Muscle layer of colon (tissue), 2 donors: ENCODE measurements around the gene HSP90B1.

Source experiments
- H3K27ac ChIP-seq: one replicate; pipeline ENCODE4 v1.7.0; 2013; ENCODE audit warnings: low read depth, mild to moderate bottlenecking, low read length, moderate library complexity
- H3K27me3 ChIP-seq, 2 donors: one replicate each; pipeline ENCODE4 v1.7.0; 2013; ENCODE audit warnings: low read length in 2 of 2, mild to moderate bottlenecking in 2 of 2; ENCODE audit not compliant: insufficient read depth in 2 of 2, control insufficient read depth in 1 of 2
- H3K36me3 ChIP-seq: one replicate; pipeline ENCODE4 v1.7.0; 2013; ENCODE audit warnings: mild to moderate bottlenecking, low read length; ENCODE audit not compliant: insufficient read depth
- H3K4me1 ChIP-seq: one replicate; pipeline ENCODE4 v1.7.0; 2013; ENCODE audit warnings: mild to moderate bottlenecking, low read length; ENCODE audit not compliant: insufficient read depth
- H3K4me3 ChIP-seq, 2 donors: one replicate each; pipeline ENCODE4 v1.7.0; 2013; ENCODE audit warnings: low read length in 2 of 2, low read depth in 1 of 2, mild to moderate bottlenecking in 1 of 2, moderate library complexity in 1 of 2
- H3K9ac ChIP-seq: one replicate; pipeline ENCODE4 v1.7.0; 2013; ENCODE audit warnings: low read length
- H3K9me3 ChIP-seq: one replicate; pipeline ENCODE4 v1.7.0; 2013; ENCODE audit warnings: mild to moderate bottlenecking, low read length
- donor health status: abdominal sarcoma.
- donor health status: Adenocarcinoma of cecum.

Gene HSP90B1

DNA sequence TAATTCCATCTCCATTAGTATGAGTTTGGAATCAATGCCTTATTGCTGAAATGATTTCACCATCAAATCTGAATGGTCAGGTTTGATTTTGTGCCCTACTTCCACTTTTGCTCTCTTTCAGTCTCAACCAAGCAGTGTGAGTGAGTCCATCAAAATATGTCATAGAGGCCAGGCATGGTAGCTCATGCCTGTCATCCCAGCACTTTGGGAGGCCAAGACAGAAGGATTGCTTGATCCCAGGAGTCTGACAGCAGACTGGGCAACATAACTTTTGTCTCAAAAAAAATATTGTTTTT is 22.0 kb upstream of the HSP90B1 start:
- Histone ChIP-seq H3K27ac (no peak overlapping the region), H3K36me3 (no peaks in the 10 kb centered on the region)

DNA sequence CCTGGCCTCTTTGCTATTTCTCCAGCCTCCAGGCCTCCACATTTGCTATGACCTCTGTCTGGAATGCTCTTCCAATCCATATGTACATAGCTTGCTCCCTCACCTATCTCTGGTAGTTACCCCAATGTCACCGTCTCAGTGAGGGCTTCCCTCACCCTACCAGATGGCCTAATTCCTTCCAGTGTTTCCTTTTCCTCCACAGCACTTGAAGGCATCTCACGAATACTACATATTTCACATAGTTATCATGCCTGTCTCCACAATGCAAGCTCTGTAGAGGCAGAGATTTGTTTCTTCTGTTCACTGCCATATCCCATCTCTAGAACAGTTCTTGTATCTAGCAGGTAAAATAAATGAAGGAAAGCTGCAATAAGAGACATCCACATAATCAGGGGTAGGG is 21.3 kb upstream of the HSP90B1 start:
- Histone ChIP-seq H3K27me3 (no peaks in the 10 kb centered on the region), H3K9me3 (no peaks in the 10 kb centered on the region), H3K36me3 (no peaks in the 10 kb centered on the region), H3K4me1 (no peaks in the 10 kb centered on the region), H3K27ac (no peak overlapping the region), H3K4me3 (no peak overlapping the region), H3K9ac (no peak overlapping the region)

More for the DNA sequence above, 22.0 kb upstream of the HSP90B1 start:
- Histone ChIP-seq H3K9ac (no peak overlapping the region), H3K9me3 (no peaks in the 10 kb centered on the region), H3K4me1 (no peaks in the 10 kb centered on the region), H3K4me3 (no peak overlapping the region), H3K27me3 (no peaks in the 10 kb centered on the region)

DNA sequence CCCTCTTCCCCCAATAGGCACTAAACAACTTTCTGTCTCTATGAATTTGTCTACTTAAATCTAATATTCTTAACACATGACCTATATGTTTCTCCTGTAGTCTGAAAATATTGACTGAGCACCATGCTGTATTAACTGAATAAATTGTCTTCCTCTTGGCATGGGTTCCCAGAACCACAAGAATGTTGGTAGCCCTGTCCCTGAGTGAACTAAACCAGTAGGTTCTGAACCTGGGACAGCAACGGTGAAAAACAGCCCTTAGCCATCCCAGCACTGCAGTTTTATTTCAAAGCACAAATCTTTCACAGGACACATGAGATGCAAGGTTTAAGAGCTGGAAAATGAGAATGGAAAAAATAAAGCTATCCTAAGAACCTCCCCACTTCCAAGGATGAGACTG is 20.4 kb upstream of the HSP90B1 start:
- no peaks in the 10 kb centered on the region for H3K36me3 ChIP-seq
- H3K27me3 ChIP-seq = no peaks in the 10 kb centered on the region
- no peaks in the 10 kb centered on the region for H3K4me1 ChIP-seq
- H3K9ac ChIP-seq = no peak overlapping the region
- no peak overlapping the region for H3K27ac ChIP-seq
- no peak overlapping the region for H3K4me3 ChIP-seq
- H3K9me3 ChIP-seq = no peaks in the 10 kb centered on the region

DNA sequence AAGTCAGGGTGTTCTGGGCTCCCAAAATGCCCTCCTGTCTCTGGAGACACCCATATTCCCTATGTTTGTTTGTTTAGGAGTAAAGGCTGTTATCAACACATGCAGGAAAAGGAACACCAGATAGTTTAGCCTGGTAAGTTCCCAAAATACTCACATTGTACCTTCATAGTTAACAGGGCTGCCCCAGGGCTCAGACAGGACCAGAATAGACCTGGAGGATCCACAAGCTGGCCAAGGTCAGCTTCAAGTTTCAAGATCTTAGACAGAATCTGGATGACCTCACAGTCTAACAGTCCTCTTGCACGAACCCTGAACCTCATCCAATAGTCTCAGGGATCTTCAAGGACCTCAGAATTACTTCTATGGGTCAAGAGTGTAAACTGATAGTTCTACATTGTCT is 18.1 kb upstream of the HSP90B1 start:
- Histone ChIP-seq H3K4me1 (no peaks in the 10 kb centered on the region), H3K27ac (no peak overlapping the region), H3K9me3 (no peaks in the 10 kb centered on the region)

DNA sequence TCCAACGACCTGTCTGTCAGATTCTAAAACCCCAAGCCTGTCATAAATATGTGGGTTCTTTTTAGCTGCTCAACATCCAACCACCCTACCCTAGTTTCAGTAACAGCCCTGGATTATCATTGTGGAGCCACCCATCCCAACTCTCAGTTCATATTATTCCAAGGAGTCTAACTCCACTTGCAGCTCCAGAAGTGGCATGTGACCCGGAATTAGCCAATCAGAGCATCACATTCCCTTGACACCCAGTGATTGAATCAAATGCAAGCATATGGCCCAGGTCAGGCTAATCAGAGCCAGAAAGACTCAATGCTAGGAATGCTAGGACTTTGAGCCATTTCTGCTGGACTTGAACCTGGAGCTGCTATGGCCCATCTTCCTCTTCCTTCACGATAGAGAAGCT is 17.1 kb upstream of the HSP90B1 start:
- Histone ChIP-seq H3K36me3 (no peaks in the 10 kb centered on the region), H3K9ac (no peak overlapping the region), H3K4me1 (no peaks in the 10 kb centered on the region), H3K27me3 (no peaks in the 10 kb centered on the region), H3K27ac (no peak overlapping the region), H3K9me3 (no peaks in the 10 kb centered on the region), H3K4me3 (no peak overlapping the region)

More for the DNA sequence above, 18.1 kb upstream of the HSP90B1 start:
- no peaks in the 10 kb centered on the region for H3K36me3 ChIP-seq
- H3K4me3 ChIP-seq = no peak overlapping the region
- H3K9ac ChIP-seq = no peak overlapping the region
- H3K27me3 ChIP-seq = no peaks in the 10 kb centered on the region

DNA sequence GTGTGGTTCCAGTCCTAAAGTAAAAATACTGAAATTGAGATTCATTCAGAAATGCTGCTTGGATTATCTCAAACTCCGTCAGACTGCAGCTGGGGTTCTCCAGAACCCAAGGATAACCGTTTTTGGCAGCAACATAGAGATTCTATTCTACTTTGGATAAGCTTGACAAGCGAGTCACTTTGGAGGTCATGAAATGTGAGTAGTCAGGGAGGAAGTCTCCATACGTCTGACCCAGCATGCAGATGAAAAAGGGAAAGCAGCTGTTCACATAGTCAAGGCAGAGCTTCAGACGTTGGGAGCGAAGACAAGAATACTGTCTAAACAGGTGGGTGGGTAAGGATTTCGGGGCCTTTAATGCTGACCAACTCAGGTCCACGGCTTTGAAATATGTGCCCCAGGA is 14.9 kb upstream of the HSP90B1 start:
- Histone ChIP-seq H3K36me3 (no peaks in the 10 kb centered on the region), H3K4me1 (no peaks in the 10 kb centered on the region), H3K27me3 (no peaks in the 10 kb centered on the region), H3K4me3 (no peak overlapping the region), H3K9me3 (no peaks in the 10 kb centered on the region), H3K9ac (no peak overlapping the region), H3K27ac (no peak overlapping the region)

DNA sequence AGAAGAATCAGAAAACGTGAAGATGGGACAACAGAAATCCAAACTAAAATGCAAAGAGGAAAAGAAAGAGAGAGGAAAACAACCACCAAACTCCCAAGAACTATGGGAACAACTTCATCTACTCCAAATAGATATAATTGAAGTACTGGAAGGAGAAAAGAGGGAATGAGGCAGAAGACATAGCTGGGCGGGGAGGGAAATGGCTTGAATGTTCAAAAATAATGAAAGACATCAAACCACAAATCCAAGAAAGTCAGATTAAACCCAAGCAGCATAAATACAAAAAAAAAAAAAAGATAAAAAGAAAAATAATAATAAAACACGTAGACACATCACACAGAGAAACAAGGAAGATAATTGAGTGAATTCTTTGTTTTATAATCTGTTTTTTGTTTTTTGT is 12.3 kb upstream of the HSP90B1 start:
- no peak overlapping the region for H3K9ac ChIP-seq
- H3K4me3 ChIP-seq = no peak overlapping the region
- H3K27ac ChIP-seq = no peak overlapping the region

DNA sequence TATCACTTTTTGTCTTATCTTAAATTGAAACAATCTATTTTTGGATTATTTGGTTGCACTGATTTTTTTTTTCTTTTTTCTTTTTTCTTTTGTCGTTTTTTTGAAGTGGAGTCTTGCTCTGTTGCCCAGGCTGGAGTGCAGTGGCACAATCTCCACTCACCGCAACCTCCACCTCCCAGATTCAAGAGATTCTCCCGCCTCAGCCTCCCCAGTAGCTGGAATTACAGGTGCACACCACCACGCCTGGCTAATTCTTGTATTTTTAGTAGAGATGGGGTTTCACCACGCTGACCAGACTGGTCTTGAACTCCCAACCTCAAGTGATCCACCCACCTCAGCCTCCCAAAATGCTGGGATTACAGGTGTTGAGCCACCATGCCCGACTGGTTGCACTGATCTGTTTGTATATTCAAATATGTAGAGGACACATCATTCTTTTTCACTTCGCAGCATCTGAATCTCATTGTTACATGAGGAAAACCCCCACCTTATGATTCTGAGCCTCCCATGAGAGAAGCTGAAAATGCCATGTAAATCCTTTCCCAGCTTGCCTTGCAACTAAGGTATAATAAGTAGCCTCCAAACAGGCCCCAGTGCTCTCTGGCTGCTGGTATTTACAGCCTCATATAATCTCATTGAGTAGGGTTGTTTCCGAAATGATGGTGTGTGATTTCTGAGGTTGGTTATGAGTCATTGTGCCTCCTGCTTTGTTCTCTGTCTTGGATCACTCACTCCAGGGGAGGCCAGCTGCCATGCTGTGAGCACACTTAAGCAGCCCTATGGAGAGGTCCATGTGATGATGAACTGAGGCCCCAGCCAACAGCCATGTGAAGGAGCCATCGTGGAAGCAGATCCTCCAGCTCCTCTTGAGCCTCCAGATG is 5.2 kb upstream of the HSP90B1 start:
- Histone ChIP-seq H3K36me3 (no peaks in the 10 kb centered on the region), H3K9me3 (no peaks in the 10 kb centered on the region), H3K27ac (no peak overlapping the region), H3K4me3 (no peak overlapping the region), H3K9ac (no peak overlapping the region), H3K4me1 (peaks cover 6% of the 10 kb centered on the region), H3K27me3 (no peaks in the 10 kb centered on the region)

More for the DNA sequence above, 12.3 kb upstream of the HSP90B1 start:
- H3K36me3 ChIP-seq = no peaks in the 10 kb centered on the region
- H3K9me3 ChIP-seq = no peaks in the 10 kb centered on the region
- no peaks in the 10 kb centered on the region for H3K4me1 ChIP-seq
- H3K27me3 ChIP-seq = no peaks in the 10 kb centered on the region

DNA sequence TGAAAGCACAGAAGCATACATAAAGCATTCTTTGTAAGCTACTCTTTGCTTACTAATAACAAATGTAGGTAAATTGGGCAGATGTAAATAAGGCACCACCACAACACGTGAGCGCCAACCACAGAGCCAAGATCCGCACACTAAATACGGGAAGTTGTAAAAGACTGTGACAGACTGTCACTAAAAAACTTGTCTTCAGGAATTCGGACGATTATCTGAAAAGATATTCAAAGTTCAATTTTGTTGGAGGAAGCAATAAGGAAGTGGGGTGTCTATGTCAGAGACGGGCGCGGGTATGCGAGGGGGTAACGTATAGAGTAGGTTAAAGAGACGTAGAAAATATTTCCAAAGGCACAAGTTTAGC is 1.5 kb upstream of the HSP90B1 start:
- Histone ChIP-seq H3K9ac (peak overlapping the region; percentile 94), H3K27me3 (no peaks in the 10 kb centered on the region), H3K36me3 (peaks cover 16% of the 10 kb centered on the region), H3K4me1 (peaks cover 32% of the 10 kb centered on the region), H3K27ac (peak overlapping the region; percentile 98), H3K4me3 (peak overlapping the region; percentile 64 to 80), H3K9me3 (no peaks in the 10 kb centered on the region)

DNA sequence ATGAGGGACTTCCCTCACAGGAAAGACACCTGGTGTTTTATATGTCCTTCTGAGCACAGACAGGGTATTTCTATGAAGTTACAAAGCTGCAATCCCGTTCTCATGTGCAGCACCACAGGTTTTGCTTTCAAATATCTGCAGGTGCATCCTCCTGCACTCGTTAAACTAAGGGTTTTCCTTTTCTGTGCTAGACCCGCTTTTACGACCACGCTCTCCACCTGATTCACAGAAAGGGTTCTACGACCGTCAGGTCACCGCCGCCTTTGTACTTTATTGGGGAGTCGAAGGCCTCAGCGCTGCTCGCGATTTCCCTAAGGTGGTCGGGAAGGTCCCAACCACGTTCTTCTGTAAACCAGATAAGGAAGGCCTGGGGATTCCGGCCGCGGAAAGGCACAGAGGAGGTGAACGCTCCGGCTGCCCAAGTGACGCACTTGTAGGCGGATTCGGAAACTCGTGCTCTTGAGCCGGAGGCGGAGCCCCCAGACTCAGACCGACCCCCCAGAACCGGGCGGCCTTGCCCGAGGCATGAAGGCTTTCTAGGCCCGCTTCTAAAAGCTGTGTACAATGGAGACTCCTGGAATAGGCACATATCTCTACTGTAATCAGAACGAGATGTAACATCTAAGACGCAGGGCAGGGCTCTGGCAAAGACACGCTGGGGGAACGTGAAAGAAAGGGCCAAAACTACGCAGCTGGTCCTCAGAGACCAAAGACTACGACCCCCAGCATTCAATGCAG is 995 bp upstream of the HSP90B1 start:
- no peaks in the 10 kb centered on the region for H3K27me3 ChIP-seq
- H3K4me3 ChIP-seq = peak overlapping the region; percentile 64 to 80
- H3K9me3 ChIP-seq = no peaks in the 10 kb centered on the region
- H3K27ac ChIP-seq = peak overlapping the region; percentile 98
- H3K36me3 ChIP-seq = peaks cover 22% of the 10 kb centered on the region
- peak overlapping the region; percentile 94 for H3K9ac ChIP-seq
- peaks cover 37% of the 10 kb centered on the region for H3K4me1 ChIP-seq

DNA sequence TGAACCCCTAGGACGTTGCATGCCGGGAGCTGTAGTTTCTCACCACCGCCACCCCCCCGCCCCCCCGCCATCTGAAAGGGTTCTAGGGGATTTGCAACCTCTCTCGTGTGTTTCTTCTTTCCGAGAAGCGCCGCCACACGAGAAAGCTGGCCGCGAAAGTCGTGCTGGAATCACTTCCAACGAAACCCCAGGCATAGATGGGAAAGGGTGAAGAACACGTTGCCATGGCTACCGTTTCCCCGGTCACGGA is 501 bp upstream of the HSP90B1 start:
- H3K9ac ChIP-seq = peak overlapping the region; percentile 94
- no peaks in the 10 kb centered on the region for H3K27me3 ChIP-seq
- peaks cover 42% of the 10 kb centered on the region for H3K4me1 ChIP-seq
- peaks cover 27% of the 10 kb centered on the region for H3K36me3 ChIP-seq
- no peaks in the 10 kb centered on the region for H3K9me3 ChIP-seq
- H3K27ac ChIP-seq = peak overlapping the region; percentile 98
- peak overlapping the region; percentile 64 to 80 for H3K4me3 ChIP-seq
